ENCODE results near the gene CIBAR2.

GRCh38 chr16:85058909-85059308 is 53.4 kb downstream of the CIBAR2 start:
- TF ChIP-seq, protein P1, sequence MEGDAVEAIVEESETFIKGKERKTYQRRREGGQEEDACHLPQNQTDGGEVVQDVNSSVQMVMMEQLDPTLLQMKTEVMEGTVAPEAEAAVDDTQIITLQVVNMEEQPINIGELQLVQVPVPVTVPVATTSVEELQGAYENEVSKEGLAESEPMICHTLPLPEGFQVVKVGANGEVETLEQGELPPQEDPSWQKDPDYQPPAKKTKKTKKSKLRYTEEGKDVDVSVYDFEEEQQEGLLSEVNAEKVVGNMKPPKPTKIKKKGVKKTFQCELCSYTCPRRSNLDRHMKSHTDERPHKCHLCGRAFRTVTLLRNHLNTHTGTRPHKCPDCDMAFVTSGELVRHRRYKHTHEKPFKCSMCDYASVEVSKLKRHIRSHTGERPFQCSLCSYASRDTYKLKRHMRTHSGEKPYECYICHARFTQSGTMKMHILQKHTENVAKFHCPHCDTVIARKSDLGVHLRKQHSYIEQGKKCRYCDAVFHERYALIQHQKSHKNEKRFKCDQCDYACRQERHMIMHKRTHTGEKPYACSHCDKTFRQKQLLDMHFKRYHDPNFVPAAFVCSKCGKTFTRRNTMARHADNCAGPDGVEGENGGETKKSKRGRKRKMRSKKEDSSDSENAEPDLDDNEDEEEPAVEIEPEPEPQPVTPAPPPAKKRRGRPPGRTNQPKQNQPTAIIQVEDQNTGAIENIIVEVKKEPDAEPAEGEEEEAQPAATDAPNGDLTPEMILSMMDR (IDR thresholded peaks at IDR 0.05 in 2 of 3, conservative IDR thresholded peaks at IDR 0.05 in 1 of 3; ENCODE audit: control insufficient read depth in 2 of 3, extremely low read depth in 1 of 3, insufficient read depth in 1 of 3, low read depth in 3 of 3, low read length in 3 of 3): no peak
- TF ChIP-seq POLR2A (IDR thresholded peaks at IDR 0.05; ENCODE audit: low read depth, low read length) (no peak), SP1 (IDR thresholded peaks at IDR 0.05; ENCODE audit: low read depth, low read length) (no peak)
